Activated gamma-delta T cell treated with Interleukin-2 at 50 U/mL for 16 hours (primary cell): ENCODE measurements around the gene SI.
"Not testable (repeated sequence)": the region's sequence is repeated elsewhere in the genome, so short reads cannot be mapped to it uniquely, and the experiment has no call there.

Experiments used
- DNase-seq: peaks from one replicate; pipeline ENCODE4 v3.0.0-alpha.2; 2020

The SI gene

DNA sequence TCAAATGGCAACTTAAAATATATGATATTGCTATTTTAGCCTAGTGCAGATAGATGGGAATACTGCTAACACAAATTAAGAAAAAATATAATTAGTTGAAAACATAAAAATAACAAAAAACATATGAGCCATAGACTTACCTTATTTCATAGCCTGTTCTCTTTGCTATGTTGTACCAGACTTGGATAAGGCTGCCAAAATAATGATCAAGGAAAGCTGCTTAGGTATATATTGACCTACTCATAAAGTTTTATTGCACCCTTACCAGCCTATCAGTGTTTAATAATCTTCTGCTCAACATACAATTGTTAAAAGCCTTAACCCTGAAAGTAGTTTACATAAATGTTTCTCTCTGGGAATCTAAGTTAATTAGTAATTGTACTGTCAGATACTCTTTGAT is at the start of gene SI:
Gene SI (minus strand): TSS at position 204 of the 400 bp plus-strand sequence. CDS start 2,484 bp downstream, outside the sequence.
- no peak for DNase-seq

DNA sequence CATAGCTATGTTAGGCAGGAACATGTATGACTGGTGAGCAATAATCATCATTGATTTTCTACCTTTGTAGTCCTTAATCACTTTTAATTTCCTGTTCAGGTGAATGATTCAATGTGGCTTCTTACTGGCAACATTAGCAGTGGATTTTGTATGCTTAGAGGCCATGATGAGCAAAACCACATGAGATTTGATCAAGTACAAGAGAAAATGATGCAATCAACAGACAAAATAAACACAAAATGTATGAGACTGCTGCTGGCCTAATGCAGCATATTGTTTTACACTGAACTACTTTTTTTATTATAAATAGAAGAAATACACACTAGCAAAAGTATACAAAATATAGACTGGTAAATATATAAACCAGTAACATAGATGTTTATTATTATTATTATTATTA is 47.5 kb upstream of the SI start:
- DNase-seq, result no peak

DNA sequence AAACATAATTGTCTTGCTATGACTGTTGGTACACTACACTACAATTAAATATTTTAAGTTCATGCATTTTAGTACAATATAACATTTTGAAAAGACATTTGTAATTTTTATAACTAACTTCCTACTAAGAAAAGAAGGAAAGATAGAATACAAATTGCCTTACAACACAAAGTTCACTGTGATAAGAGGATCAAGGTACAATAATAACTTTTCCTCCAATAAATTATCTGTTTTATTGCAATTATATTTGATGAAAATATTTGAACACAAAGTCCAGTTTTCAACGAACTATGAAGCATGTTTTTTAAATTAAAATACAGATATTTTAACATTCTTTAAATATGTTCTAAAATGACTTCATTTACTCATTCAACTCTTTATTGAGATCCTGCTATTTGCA is 33.1 kb upstream of the SI start:
- DNase-seq, result no peak

DNA sequence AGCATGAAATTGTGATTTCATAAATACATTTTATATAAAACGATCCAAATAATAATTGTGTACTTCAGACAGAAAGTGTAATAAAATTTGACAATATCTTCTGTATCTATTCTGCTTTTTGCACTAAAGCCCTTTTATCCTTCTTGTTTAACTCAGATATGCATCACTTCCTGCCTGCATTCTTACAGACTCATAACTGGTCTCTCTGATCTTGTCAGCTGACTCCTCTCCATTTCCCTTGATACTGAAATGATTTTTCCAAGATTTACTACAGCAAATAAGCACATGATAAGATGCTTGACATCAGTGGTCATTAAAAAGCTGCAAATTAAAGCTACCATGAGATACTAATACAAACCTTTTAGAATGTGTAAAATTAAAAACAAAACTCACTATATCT is 25.3 kb upstream of the SI start:
- no peak for DNase-seq

DNA sequence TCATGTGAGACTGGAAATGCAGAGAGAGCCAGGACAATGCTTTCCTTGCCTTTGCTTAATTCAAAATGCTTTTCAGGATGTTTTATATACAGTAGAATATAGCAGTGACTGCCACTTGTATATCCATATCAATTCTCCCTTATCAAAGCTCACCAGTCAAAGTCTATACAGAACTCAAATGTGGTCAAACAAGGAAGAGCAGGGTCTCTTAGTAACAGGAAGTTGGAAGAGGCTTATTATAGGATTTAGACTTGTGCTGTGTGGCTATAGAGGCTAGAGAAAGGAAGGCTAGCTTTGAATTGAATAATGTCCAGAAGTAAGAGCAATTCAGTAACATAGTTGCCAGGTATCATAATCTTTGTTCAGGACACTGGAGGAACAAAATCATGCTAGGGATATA is 4.4 kb upstream of the SI start:
- no peak for DNase-seq

DNA sequence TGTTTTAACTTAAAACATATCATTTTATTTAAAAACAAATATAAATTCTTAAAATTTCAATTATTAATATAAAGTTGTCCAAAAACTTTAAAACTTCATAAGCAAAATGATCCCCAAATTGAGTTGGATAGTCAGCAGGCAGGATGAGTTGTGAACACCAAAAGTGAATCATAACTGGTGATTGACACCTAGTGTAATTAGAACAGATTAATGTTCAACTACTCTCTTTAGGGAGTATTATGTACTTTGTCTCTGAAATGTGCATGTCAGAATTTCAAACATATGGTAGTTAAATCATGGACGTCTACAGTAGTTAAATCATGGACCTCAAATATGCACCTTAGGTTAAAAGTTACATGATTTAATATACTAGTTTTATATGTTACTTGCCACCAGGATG is 2.9 kb upstream of the SI start:
- no peak for DNase-seq

DNA sequence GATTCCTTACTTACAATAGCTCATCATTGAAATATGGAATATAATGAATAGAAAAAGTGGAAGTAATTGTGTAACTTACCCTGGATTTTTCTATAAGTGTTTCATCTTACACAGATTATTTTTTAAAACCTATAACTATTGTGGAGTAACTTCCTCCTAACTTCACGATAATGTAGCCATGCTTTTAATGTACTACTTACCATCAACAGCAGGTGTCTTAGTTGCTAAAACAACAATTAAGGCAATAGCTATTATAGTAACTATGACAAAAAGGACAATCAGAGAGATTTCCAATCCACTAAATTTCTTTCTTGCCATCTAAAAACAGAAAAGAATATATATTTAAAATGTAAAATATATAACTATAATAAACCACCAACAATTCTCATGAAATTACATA is 2.6 kb downstream of the SI start:
- DNase-seq, result no peak

DNA sequence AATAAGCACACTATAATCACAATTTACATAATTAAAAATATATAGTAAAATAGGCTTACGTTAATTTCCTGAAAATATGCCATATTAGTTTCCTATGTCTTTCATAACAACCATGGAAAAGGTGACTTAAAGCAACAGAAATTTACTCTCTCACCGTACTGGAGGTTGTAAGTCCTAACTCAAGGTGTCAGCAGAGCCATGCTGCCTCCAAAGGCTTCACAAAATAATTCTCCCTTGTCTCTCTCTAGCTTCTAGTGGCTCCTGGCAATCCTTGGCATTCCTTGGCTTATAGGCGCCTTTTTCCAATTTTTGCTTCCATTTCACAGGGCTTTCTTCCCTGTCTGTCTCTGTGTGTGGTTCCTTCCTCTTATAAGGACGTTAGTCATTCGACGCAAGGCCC is 7.6 kb downstream of the SI start:
- DNase-seq, result no peak

DNA sequence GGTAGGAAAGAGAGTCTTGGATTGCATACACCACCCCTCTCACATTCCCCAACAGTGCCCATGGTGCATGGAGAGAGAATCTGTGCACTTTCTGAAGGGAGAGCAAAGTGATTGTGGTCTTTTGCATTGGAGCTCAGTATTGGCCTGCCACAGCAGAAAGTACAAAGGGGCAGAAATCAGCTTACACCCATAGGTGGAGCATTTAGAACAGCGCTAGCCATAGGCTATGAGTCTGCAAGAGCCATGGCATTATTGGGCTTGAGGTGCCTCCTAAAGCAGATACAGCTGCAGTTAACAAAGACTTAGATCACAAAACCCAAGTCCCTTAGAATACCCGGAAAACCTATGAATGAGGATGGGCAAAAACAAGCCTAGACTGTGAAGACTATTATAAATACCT is 21.8 kb downstream of the SI start:
- DNase-seq, result no peak

DNA sequence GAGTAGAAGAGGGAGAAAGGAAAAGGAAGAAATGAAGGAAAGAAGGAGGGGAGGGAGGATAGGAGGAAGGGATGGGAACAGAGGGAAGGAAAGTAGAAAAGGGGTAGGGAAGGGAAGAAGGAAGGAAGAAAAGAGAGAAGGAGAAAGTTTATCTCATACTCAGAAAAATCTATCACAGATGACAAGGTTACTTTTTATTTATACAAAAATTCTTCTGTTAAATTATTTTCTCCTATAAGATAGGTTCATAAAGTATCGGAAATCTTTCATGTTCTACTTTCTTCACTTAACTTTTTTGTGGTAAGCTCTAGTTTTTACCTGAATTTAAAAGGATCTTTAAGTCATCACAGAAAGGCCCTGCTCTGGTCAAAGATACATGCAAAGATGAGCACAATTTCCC is 38.1 kb downstream of the SI start:
- no peak for DNase-seq

DNA sequence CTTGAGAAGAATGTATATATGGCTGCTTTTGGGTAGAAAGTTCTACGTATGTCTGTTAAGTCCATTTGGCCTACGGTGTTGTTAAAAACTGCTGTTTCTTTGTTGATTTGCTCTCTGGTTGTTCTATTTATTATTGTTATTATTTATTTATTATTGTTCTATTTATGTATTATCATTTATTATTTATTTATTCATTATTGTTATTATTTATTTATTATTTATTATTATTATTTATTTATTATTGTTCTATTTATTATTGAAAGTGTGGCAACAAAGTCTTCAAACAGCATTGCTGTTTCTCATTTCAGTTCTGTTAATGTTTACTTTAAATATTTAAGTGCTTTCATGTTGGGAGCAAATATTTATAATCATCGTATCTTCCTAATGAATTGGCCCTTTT is 66.7 kb downstream of the SI start:
- no peak for DNase-seq

DNA sequence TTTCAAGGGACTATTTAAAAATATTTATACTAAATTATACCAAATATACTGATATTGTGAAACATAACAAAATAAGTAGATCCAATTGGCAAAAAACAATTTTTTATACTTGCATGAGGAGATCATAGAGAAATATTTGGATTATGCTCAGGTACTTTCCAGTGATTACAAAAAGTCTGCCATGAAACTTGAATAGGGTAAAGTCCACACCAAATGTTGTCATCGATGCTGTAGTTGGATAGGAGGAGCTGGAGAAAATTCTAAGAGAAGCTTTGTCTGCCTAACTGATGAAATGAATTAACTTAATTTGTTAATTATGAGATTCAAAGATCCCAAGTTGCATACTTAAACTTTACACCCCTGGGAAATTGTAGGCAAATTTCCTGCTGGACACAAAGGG is 93.3 kb downstream of the SI start:
- DNase-seq, result no peak

DNA sequence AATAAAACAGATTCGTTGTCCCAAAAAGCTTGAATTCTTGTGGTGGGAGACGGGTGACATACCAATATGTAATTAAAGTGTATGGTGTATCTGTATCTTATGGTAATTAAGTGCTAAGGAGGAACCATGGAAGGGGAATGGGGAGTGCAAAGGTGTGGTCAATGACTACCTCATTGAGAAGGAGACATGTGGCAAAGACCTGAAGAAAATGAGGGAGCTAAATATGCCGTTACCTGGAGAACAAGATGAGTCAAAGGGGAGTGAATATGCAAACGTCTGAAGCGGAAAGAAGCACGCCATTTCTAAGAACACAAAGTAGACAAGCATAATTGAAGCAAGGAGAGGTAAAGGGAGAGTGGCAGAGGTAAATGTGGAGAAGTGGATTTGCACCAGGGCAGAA is 115.7 kb downstream of the SI start:
- no peak for DNase-seq

DNA sequence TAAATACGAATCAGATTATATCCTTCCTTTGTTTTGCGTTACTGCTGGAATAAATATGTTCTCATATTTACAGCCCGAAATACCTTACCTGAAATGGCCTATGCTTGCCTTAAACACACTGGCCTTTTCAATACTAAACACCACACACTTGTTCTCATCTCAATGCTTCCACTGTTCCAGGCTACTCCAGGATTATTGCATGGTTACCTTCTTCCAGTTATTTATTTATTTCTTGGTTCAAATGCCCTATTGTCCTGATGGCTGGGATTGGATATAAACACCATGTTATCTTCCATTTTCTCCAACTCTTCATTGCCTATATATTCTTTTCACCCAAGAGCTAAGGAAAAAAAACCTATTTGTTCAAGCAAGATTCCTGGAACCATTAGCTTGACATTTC is 125.3 kb downstream of the SI start:
- no peak for DNase-seq

DNA sequence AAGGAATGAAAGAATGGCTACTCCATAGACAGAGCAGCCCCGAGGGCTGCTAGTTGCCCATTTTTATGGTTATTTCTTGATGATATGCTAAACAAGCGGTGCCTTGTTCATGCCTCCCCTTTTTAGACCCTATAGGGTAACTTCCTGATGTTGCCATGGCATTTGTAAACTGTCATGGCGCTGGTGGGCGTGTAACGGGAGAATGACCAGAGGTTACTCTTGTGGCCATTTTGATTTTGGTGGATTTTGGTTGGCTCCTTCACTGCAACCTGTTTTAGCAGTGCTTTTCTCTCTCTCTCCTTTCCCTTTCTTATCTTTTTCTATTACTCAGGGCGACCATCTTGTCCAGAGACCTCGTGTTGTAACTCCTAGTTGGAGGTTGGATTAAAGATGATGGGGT is 126.9 kb downstream of the SI start:
- DNase-seq, result not testable (repeated sequence)

DNA sequence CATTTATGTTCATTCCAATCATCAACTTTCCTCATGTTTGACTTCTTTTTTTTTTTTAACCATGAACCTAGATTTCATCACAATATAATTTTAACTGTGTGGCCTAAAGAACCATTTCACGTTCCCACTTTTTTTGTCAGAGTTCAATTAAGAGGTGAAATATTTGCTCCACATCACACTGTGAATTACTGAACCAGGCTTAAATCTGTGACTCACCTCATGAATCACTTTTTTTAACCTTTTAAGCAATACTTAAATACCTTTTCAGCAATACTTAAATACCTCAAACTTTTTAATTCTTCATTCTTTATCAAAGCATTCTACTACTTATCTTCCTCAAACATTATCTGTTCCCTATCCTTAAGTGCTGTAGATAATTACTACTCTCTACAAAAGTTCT is 137.6 kb downstream of the SI start:
- no peak for DNase-seq

DNA sequence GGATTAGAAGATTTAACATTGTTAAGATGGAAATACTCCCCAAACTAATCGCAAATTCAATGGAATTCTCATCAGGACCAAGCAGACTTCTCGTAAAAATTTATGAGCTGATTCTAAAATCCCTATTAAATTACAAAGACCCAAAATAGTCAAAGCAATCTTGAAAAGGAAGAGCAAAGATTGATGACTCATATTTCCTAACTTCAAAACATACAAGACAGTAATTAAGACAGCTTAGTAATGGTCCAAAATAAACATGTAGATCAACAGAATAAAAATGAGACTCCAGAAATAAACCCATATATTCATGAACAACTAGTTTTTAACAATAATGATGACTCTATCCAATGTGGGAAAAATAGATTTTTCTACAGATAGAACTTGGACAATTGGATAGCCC is 148.7 kb downstream of the SI start:
- DNase-seq, result no peak
